Measurements from ENCODE around the gene KRTAP1-5. TPM values are rescaled to one million over a fixed set of nuclear protein-coding genes. Genes with fewer than 3 reads are reported as not detected.
"Not testable (repeated sequence)": the region's sequence is repeated elsewhere in the genome, so short reads cannot be mapped to it uniquely, and the experiment has no call there.

Gene KRTAP1-5, protein sequence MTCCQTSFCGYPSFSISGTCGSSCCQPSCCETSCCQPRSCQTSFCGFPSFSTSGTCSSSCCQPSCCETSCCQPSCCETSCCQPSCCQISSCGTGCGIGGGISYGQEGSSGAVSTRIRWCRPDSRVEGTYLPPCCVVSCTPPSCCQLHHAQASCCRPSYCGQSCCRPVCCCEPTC
- 0.29 and 0.82 TPM in 2 replicates for total RNA-seq

DNA sequence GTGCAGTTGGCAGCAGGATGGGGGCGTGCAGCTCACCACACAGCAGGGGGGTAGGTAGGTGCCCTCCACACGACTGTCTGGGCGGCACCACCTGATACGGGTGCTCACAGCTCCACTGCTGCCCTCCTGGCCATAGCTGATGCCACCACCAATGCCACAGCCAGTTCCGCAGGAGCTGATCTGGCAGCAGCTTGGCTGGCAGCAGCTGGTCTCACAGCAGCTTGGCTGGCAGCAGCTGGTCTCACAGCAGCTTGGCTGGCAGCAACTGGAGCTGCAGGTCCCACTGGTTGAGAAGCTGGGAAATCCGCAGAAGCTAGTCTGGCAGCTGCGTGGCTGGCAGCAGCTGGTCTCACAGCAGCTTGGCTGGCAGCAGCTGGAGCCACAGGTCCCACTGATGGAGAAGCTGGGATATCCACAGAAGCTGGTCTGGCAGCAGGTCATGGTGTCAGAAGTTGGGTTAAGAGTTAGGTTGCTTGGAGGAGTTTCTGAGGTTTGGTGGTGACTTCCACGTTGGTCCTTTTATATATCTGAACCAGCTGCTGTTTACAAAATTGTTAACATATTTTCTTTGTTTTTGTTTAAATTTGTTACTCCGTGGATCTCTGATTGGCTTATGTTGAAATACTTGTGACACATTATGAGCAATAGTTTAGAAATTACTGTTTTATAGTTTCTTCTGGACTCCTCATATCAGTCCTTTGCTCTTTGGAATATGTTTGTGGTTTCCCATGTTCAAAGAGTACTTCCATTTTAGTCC lies at the start of gene KRTAP1-5:
Gene KRTAP1-5, minus strand, starts transcription at position 494 of the 757 bp plus-strand sequence. Its CDS starts 53 bp downstream, at position 441.
- no peak for DNase-seq (ENCODE audit: extremely low read depth, low read depth, low spot score)

DNA sequence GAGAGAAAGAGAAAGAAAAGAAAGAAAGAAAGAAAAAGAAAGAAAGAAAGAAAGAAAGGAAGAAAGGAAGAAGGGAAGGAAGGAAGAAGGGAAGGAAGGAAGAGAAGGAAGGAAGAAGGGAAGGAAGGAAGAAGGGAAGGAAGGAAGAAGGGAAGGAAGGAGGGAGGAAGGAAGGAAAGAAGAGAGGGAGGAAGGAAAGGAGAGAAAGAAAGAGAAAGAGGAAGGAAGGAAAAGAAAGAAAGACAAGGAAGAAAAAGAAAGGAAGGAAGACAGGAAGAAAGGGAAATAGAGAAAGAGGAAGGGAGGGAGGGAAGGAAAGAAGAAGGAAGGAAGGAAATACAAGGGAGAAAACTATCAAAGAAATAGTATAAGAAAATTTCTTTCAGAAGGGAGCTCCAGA lies 49.8 kb upstream of the KRTAP1-5 start:
- no peak for DNase-seq (ENCODE audit: extremely low read depth, low read depth, low spot score)

DNA sequence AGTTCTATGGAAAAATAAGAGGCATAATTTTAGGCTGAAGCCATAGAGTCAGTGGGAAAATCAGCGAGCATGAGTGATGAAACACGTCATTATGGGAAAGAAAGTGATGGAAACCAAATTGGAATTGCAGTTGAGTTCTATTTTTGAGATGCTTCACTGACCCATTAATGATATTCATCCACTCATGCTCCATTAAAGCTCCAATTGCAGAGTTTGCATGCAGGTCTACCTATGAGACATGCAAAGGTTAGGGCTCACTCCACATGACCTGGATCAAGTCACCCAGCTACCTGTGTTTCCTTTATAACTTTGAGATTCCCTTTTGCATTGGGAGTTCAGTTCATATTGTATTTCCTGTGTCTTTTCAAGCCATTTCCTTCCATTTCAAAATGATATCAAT lies 46.7 kb upstream of the KRTAP1-5 start:
- no peak for DNase-seq (ENCODE audit: extremely low read depth, low read depth, low spot score)

DNA sequence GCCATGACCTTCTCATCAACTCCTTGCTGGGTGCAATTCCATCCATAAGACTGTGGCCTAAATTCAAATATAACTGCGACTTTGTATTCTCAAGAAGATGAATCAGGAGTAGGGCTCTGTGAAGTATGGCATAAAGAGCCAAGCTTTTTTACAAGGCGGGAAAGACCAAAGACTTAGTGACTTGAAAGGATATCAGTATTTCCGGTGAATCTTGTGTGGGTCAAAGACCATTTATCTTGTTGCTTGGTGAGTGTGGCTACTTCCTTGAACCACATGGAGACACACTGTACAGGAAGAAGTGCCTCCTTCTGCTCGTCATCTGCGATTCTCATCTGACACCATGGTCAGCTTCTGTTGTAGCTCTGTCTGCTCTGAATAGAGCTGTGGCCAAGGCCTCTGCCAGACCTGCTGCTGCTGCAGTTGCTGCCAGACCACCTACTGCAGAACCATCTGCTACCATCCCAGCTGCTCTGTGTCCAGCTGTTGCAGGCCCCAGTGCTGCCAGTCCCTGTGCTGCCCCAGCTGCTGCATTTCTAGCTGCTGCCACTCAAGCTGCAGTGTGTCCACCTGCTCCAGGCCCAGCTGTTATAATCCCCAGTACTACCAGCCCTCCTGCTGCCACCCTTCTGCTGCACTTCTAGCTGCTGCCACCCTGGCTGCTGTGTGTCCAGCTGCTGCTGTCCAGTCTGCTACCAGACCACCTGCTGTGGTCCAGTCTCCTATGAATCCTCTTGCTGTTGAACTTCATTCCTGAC lies 44.8 kb upstream of the KRTAP1-5 start:
- no peak for DNase-seq (ENCODE audit: extremely low read depth, low read depth, low spot score)

DNA sequence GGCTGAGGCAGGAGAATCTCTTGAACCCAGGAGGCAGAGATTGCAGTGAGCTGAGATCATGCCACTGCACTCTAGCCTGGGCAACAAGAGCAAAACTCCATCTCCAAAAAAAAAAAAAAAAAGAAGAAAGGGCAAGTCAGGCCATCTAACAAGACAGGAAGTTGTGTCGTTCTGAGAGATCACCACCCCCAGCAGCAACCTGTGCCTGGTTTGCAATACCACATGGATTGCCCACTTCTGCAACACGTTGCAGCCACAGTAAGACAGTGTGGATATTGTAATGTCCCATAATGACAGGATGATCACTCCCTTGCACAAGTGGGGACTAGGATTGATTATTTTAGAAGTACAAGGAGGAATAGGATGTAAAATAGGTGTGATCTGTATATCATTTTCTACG lies 42.0 kb upstream of the KRTAP1-5 start:
- no peak for DNase-seq (ENCODE audit: extremely low read depth, low read depth, low spot score)

DNA sequence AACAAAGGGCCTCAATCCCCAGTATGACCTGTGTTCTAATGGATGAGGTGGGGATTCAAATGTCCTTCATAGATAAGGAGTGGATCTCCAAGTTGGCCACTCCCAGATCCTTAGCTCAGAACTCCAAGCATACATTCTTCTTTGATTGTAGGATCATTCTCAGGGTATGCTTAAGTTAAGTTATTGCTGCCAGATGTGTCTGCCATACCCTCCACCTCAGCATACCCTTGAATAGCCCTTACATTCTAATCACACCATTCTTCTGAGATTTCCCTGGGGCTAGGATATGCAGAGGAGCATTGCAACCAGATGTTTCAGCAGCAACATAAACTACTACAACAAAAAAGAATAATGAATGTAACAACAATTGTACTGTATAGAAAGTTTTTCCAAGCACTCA lies 40.3 kb upstream of the KRTAP1-5 start:
- DNase-seq (ENCODE audit: extremely low read depth, low read depth, low spot score), result no peak

DNA sequence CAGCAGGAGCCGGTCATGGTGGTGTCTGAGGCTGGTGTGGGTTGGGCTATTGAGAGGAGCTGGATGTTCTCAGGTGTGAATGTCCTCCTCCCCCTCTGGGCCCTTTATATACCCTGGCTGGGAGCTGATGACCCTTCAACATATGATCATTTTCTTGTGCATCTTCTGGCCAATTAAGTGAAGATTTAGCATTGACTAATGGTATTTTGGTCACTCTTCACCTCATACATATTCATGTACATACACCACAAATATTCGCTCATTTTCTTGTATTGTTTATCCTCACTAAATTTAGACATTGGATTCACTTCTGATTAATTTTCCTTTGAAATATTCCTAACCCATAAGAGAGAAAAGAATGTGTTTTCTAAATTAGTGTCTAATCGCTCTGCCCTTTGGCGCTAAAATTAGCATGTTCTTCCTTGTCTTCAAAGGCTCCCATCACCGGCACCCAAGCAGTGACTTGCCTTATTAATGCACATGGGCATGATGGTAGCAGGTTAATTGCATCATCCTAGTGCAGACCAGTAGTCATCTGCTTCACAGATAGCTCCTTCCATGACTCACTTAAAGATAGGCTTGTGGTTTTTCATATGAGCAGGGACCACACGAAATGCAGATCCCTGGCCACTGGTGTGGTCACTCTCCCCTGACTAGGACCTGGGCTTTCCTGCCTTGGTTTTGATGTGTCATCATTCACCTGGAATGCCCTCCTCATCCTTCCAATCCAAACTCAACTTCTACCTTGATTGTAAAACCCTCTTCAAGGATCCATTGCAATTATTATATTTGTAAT lies 39.0 kb upstream of the KRTAP1-5 start, which contains the start of gene KRTAP2-4:
Gene KRTAP2-4, minus strand, starts transcription at position 51 of the 796 bp plus-strand sequence. Its CDS starts 34 bp downstream, at position 17.
- no peak for DNase-seq (ENCODE audit: extremely low read depth, low read depth, low spot score)

DNA sequence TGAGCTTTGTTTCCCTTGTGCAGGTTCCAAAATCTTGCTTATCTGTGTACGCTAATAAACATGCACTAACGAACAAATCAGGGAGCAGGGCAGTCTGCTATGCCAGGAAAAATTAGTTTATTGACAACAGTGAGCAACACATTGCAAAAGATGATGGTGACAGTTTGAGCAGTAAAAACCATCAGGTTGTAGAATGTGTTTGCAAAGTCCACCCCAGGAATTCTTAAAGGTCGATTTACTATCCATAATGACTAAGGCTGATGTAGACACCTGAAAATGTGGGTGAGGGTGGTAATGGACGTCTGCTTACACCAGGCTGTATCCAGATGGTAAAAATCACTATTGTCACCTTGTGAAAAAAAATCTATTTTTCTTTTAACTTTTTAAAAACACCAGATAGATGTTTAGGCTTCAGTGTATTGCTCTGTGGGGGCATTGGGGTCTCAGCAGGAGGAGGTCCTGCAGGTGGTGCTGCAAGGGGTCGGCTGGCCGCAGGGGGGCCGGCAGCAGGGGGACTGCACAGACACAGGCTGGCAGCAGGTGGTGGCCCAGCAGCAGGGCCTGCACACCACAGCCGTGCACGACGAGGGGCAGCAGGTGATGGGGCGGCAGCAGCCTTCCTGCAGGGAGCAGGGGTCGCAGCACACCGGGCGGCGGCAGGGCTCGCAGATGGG lies 38.1 kb upstream of the KRTAP1-5 start:
- not testable (repeated sequence) for DNase-seq (ENCODE audit: extremely low read depth, low read depth, low spot score)

DNA sequence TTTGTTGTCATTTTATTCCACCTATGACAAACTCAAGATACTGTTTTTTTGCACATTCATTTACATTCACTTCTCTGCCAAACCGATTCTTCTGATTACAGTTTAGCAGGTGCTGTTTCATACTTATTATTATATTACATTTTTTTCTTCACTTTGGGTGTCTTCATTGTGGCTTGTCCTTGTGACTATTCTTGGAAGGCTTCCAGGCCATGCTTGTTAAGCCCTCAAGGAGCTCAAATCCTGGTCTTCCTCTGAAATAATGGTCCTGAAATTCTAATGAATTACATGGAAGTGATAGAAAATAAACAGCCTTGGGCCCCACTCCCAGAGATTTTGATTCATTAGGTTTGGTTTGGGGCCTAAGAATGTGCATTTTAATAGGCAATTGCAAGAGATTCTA lies 37.3 kb upstream of the KRTAP1-5 start:
- no peak for DNase-seq (ENCODE audit: extremely low read depth, low read depth, low spot score)

DNA sequence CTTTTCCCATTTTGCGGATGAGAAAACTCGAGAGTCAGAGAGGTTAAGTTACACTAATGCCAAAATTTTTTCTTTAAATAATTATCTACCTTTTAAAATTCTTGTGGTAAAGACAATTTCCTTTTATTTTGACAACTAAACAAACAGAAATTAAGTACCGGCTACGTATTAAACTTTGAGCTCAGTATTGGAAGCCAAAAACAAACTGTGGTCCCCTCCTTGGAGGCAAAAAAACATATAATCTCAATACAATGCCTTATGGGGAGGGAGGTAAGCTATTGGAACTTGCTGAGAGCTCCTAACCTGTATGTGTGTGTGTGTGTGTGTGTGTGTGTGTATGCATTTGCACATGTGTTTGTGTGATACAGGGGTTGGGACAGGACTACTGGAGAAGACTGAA lies 36.4 kb upstream of the KRTAP1-5 start:
- no peak for DNase-seq (ENCODE audit: extremely low read depth, low read depth, low spot score)

DNA sequence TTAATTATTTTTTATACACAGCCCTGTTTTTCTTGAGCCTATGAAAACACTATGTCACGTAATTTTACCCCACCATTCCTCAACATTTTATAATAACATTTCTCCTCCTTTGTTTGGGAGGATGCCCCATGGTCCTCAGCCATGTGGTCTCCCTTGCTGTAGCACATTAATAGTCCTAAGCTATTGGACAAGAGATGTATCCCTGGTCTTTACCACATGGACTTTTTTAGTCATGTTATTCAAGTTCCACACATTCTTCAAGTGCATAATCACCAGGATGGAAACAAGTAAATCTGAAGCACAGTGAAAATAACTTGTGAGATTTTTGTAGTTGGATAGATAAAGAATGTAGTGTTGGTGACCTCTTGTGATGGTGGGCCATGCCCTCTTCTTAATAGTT lies 35.0 kb upstream of the KRTAP1-5 start:
- no peak for DNase-seq (ENCODE audit: extremely low read depth, low read depth, low spot score)

DNA sequence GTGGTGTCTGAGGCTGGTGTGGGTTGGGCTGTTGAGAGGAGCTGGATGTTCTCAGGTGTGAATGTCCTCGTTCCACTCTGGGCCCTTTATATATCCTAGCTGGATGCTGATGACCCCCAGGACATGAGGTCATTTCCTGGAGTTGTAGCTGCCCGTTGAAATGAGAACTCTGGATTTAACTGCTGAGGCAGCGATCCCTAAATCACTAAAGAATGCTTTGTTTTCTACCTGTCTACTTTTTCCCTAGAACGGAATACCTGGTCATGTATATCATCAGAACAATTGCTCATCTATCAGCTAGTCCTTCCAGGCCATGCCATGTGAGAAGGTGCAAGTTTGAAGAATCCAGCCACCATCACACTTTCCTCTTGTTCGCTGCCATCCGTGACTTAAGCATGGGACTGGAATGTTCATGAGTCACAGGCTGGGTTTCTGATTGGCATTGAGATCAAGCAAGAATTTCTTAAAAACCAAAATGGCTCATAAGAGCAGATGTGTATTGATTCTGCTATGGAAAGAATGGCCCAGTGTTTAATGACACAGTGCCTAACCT lies 33.1 kb upstream of the KRTAP1-5 start, which contains the start of gene KRTAP2-3:
Gene KRTAP2-3, minus strand, starts transcription at position 63 of the 553 bp plus-strand sequence. CDS start 64 bp downstream, outside the sequence.
- no peak for DNase-seq (ENCODE audit: extremely low read depth, low read depth, low spot score)

DNA sequence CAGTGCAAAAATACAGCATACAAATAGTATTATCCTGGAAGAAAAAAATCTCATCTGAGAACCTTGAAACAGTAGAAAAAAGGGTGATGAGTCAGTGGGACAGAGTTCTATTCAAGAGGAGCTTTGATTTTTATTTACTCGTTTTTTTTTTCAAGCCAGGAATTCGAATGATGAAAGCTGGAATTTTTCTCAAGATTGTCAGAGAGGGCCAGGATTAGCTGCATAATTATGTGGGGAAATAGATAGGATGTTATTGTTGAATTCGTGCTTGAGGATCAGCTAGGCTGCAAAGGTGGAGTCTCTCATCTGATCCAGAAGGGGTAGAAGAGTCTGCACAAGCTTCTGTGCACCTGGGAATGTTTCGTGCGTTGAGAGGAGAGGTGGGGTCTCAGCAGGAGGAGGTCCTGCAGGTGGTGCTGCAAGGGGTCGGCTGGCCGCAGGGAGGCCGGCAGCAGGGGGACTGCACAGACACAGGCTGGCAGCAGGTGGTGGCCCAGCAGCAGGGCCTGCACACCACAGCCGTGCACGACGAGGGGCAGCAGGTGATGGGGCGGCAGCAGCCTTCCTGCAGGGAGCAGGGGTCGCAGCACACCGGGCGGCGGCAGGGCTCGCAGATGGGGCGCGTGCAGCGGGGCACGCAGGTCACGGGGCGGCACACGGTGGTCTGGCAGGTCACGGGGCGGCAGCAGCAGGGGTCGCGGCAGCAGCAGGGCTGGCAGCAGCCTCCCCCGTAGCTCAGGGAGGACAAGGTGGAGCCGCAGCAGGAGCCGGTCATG lies 32.5 kb upstream of the KRTAP1-5 start:
- not testable (repeated sequence) for DNase-seq (ENCODE audit: extremely low read depth, low read depth, low spot score)

DNA sequence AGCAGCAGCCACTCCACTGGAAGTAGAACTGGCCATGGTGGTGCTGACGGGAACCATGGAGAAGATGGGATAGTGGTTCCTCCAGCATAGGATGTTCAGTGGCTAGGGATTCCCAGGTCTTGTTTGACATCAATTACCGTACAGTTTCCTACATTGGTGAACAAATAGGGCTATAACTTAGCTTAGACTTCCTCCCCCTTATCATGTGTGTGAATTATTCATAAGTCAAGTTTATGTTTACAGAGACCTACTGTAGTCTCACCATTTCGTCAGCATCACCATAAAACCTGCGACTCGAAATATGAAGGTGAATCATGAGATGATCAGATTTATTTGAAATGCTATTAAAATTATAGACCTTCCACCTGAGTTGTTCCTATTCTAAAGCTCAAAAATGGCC lies 31.7 kb upstream of the KRTAP1-5 start:
- no peak for DNase-seq (ENCODE audit: extremely low read depth, low read depth, low spot score)

DNA sequence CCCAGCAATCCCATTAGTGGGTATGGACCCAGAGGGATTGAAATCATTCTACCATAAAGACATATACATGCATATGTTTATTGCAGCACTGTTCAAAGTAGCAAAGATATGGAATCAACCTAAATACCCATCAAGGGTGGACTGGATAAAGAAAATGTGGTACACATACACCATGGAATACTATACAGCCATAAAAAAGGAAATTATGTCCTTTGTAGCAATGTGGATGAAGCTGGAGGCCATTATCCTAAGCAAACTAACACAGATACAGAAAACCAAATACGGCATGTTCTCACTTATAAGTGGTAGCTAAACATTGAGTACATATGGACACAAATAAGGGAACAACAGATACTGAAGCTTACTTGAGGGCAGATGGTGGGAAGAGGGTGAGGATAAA lies 30.5 kb upstream of the KRTAP1-5 start:
- DNase-seq (ENCODE audit: extremely low read depth, low read depth, low spot score), result no peak

DNA sequence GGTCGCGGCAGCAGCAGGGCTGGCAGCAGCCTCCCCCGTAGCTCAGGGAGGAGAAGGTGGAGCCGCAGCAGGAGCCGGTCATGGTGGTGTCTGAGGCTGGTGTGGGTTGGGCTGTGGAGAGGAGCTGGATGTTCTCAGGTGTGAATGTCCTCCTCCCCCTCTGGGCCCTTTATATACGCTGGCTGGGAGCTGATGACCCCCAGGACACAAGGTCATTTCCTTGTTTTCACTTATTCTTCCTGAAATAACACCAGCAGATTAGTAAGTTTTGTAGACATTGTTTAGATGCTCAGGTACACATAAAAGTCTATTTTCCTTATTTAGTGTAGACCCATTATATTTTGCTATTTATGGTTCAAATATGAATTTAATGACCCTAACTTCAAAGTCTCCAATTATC lies 28.1 kb upstream of the KRTAP1-5 start, which contains the start of gene KRTAP2-2:
Gene KRTAP2-2, minus strand, starts transcription at position 101 of the 400 bp plus-strand sequence. Its CDS starts 19 bp downstream, at position 82.
- DNase-seq (ENCODE audit: extremely low read depth, low read depth, low spot score), result not testable (repeated sequence)

DNA sequence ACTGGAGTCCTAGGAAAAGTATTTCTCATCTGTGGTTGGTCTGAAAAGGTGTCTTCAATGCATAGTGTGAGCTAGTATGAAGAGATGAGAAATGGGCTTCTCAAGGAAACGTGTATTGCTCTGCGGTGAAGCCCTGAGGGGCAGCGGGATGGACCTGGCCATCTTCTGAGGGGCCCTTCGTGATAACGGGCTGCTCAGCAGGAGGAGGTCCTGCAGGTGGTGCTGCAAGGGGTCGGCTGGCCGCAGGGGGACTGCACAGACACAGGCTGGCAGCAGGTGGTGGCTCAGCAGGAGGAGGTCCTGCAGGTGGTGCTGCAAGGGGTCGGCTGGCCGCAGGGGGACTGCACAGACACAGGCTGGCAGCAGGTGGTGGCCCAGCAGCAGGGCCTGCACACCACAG lies 27.5 kb upstream of the KRTAP1-5 start:
- DNase-seq (ENCODE audit: extremely low read depth, low read depth, low spot score), result not testable (repeated sequence)

DNA sequence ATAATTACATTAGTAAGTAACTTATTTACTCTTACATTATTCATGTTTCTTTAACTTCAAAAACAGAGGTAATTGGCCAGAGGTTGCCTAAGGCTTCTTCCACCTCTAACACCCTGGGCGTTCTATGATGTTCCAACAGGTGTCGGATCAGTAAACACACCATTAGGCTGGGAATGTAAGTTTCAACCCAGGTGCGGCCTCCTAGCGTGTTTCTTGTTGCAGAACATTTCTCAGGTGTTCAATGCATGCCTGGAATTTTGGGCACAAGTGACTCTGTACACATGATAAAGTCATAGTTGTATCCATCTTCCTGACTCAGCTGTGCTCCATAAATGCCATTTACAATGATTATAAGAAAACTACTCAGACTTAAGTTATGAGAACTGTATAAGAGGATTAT lies 27.0 kb upstream of the KRTAP1-5 start:
- no peak for DNase-seq (ENCODE audit: extremely low read depth, low read depth, low spot score)

DNA sequence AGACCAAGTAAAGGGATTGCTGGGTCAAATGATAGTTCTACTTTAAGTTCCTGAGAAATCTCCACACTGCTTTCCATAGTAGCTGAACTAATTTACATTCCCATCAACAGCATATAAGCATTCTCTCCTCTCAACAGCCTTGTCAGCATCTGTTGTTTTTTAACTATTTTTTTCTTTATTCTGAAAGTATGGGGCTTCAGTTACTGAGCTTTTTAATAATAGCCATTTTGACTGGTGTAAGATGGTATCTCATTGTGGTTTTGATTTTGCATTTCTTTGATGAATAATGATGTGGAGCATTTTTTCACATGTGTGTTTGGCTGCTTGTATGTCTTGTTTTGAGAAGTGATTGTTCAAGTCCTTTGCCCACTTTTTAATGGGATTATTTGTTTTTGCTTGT lies 25.6 kb upstream of the KRTAP1-5 start:
- no peak for DNase-seq (ENCODE audit: extremely low read depth, low read depth, low spot score)

Data from glomerular endothelial cell (primary cell).